K562 (cell line): ENCODE data around the gene E2F2. TPM values are rescaled to one million over a fixed set of nuclear protein-coding genes. Genes with fewer than 3 reads are reported as not detected.

ENCODE experiments used
- ATAC-seq: fragments of 200-7000 bp; cut with Tn5 transposase; 3 replicates; pipeline ENCODE4 v1.9.1; 2020; ENCODE audit warnings: moderate library complexity
- BruUV-seq: library from RNA; stranded (reverse); fragments of 400-500 nt; replicated peaks from 2 replicates; lab custom pipeline; 2021; lab: Mats Ljungman, UMichigan
- CTCF ChIA-PET: fragments of 300-600 bp; formaldehyde crosslinking; extraction: SDS; loops from one replicate; lab custom pipeline; 2021; ENCODE audit warnings: low intra/inter-chr PET ratio; lab: Yijun Ruan, JAX
- POLR2A ChIA-PET: fragments of 300-600, 350-650 bp; sonication (Branson Sonifier 250); formaldehyde crosslinking; extraction: SDS; loops from one replicate; lab custom pipeline; 2021; ENCODE audit warnings: antibody characterized with exemption, inconsistent platforms; lab: Yijun Ruan, JAX
- DNase-seq, 4 experiments: peaks; one replicate each; pipeline versions ENCODE4 v3.0.0 to v3.0.0-alpha.2; 2011 to 2018; ENCODE audit warnings: low spot score in 3 of 4, mixed read lengths in 3 of 4; ENCODE audit errors: extremely low read depth in 1 of 4
- FAIRE-seq: peaks from 2 replicates; lab custom pipeline; 2011; peaks lifted over from hg19 to GRCh38; lab: Jason Lieb, UNC
- H2AFZ ChIP-seq: 2 replicates; pipeline ENCODE4 v1.6.0; 2011; ENCODE audit warnings: low read depth, low read length, control low read depth, inconsistent platforms
- H3K27ac ChIP-seq: fragments of 200-600 bp; 3 replicates; pipeline ENCODE4 v1.8.0; 2011; ENCODE audit warnings: low read depth, mild to moderate bottlenecking, control low read depth, inconsistent platforms, low read length, moderate library complexity, mixed read lengths; ENCODE audit errors: extremely low read depth
- H3K27me3 ChIP-seq, 2 experiments: fragments of 300-600 bp in 1 of 2; 2 replicates in 1 of 2; 3 replicates in 1 of 2; pipeline versions ENCODE4 v1.6.0 to v1.8.0; 2011; ENCODE audit warnings: inconsistent platforms in 2 of 2, low read length in 2 of 2, mild to moderate bottlenecking in 1 of 2, mixed read lengths in 1 of 2, moderate library complexity in 1 of 2; ENCODE audit not compliant: control insufficient read depth in 2 of 2, insufficient read depth in 2 of 2
- H3K36me3 ChIP-seq: fragments of 300-600 bp; 3 replicates; pipeline ENCODE4 v1.8.0; 2011; ENCODE audit warnings: mild to moderate bottlenecking, low read length, inconsistent platforms; ENCODE audit not compliant: control insufficient read depth, insufficient read depth
- H3K4me1 ChIP-seq, 2 experiments: fragments of 200-600 bp in 1 of 2; replicated peaks in 1 of 2; 2 replicates in 1 of 2; 3 replicates in 1 of 2; pipeline versions ENCODE4 v1.5.1 to v1.8.0; 2011; ENCODE audit warnings: inconsistent platforms in 2 of 2, low read length in 2 of 2, mild to moderate bottlenecking in 1 of 2, mixed read lengths in 1 of 2, moderate library complexity in 1 of 2; ENCODE audit not compliant: control insufficient read depth in 2 of 2, insufficient read depth in 2 of 2
- H3K4me2 ChIP-seq: 2 replicates; pipeline ENCODE4 v1.6.1; 2011; ENCODE audit warnings: low read length, control low read depth, inconsistent platforms, mixed read lengths; ENCODE audit not compliant: insufficient read depth
- H3K4me3 ChIP-seq: fragments of 200-600 bp; sonication (generic), shearing (Covaris generic); 2 replicates; pipeline ENCODE4 v1.5.1; 2016; ENCODE audit warnings: control low read depth, inconsistent platforms
- H3K79me2 ChIP-seq: fragments of 200-600 bp; 3 replicates; pipeline ENCODE4 v1.8.0; 2011; ENCODE audit warnings: low read length, inconsistent platforms; ENCODE audit not compliant: control insufficient read depth, insufficient read depth
- H3K9ac ChIP-seq, 2 experiments: 2 replicates each; pipeline versions ENCODE4 v1.6.0 to v1.6.1; 2011; ENCODE audit warnings: low read depth in 2 of 2, low read length in 2 of 2, control low read depth in 1 of 2, inconsistent platforms in 1 of 2, mild to moderate bottlenecking in 1 of 2, mixed read lengths in 1 of 2; ENCODE audit not compliant: insufficient read depth in 1 of 2
- H3K9me1 ChIP-seq: one replicate; pipeline ENCODE4 v1.6.0; 2011; ENCODE audit warnings: inconsistent platforms, mild to moderate bottlenecking, low read length, moderate library complexity; ENCODE audit not compliant: control insufficient read depth, insufficient read depth
- H3K9me3 ChIP-seq: replicated peaks from 2 replicates; pipeline ENCODE4 v1.5.1; 2011; ENCODE audit warnings: low read depth, low read length, inconsistent platforms; ENCODE audit not compliant: control insufficient read depth, insufficient read depth
- H4K20me1 ChIP-seq: replicated peaks from 2 replicates; pipeline ENCODE4 v1.6.1; 2011; ENCODE audit warnings: low read length, inconsistent platforms, mixed read lengths; ENCODE audit not compliant: control insufficient read depth, insufficient read depth
- FOXK1 ChIP-seq: sonication (generic); formaldehyde crosslinking; IDR thresholded peaks from 2 replicates; pipeline ENCODE4 v1.8.0; 2022; ENCODE audit warnings: missing genetic modification reagents, mild to moderate bottlenecking, borderline replicate concordance
- GTF2F1 ChIP-seq: IDR thresholded peaks from 2 replicates; pipeline ENCODE4 v1.6.1; 2011; ENCODE audit warnings: low read depth, low read length, improper control_type of control experiment
- MAFF ChIP-seq: IDR thresholded peaks from 2 replicates; pipeline ENCODE4 v1.6.1; 2012; ENCODE audit warnings: low read length, improper control_type of control experiment
- NFE2 ChIP-seq: IDR thresholded peaks from 2 replicates; pipeline ENCODE4 v1.6.1; 2014; ENCODE audit warnings: antibody characterized with exemption, low read depth
- POLR2A ChIP-seq: fragments of 450-650 bp; conservative IDR thresholded peaks from 2 replicates; pipeline ENCODE4 v1.6.1; 2016
- RHOXF2B ChIP-seq: fragments of 250-450 bp; sonication (Bioruptor Pico); conservative IDR thresholded peaks from 2 replicates; pipeline ENCODE4 v1.5.1; 2021
- SIX5 ChIP-seq, 2 experiments: IDR thresholded peaks; 2 replicates each; pipeline ENCODE4 v1.6.1; 2011; ENCODE audit warnings: low read length in 2 of 2, borderline replicate concordance in 1 of 2, low read depth in 1 of 2, mild to moderate bottlenecking in 1 of 2, moderate library complexity in 1 of 2; ENCODE audit not compliant: insufficient read depth in 1 of 2
- STAT5B ChIP-seq: fragments of 250-450 bp; sonication (Bioruptor Pico); IDR thresholded peaks from 2 replicates; pipeline ENCODE4 v1.8.0; 2021; ENCODE audit warnings: mild to moderate bottlenecking, inconsistent platforms
- SUPT5H ChIP-seq: fragments of 450-650 bp; IDR thresholded peaks from 2 replicates; pipeline ENCODE4 v1.6.1; 2016
- TCF7L2 ChIP-seq: fragments of 150-350 bp; IDR thresholded peaks from 2 replicates; pipeline ENCODE4 v1.6.1; 2016; ENCODE audit warnings: low read depth, mild to moderate bottlenecking, low read length, moderate library complexity
- ZNF644 ChIP-seq: fragments of 200-800 bp; sonication (Bioruptor generic); IDR thresholded peaks from 2 replicates; pipeline ENCODE4 v1.6.1; 2016; ENCODE audit warnings: low read depth, missing genetic modification characterization, missing compliant biosample characterization
- ZSCAN29 ChIP-seq: fragments of 450-650 bp; IDR thresholded peaks from 2 replicates; pipeline ENCODE4 v1.6.1; 2017
- WGBS: fragments of 100-300 bp; shearing (Covaris generic); methylation state at CpG from one replicate; pipeline ENCODE4 v1.1.6; 2016; ENCODE audit warnings: low coverage, mixed read lengths; ENCODE audit not compliant: insufficient coverage; ENCODE audit errors: missing lambda C conversion rate; 5-methylcytosine and 5-hydroxymethylcytosine counted together
- in situ Hi-C: fragments of 300-500 bp; cut with MboI; formaldehyde crosslinking; loops from 4 replicates; pipeline ENCODE4 v1.15.0; 2018; ENCODE audit warnings: inconsistent platforms, mixed read lengths
- intact Hi-C: fragments of 100-400 bp; cut with micrococcal nuclease; formaldehyde crosslinking; loops from 2 replicates; pipeline ENCODE4 v1.14.2; 2022
- polyA plus RNA-seq, 8 experiments: library from polyadenylated mRNA; depleted of rRNA in 4 of 8; stranded (reverse) in 5 of 8; unstranded in 3 of 8; fragments of >200 nt; fragmentation: Nextera tagmentation in 2 of 8; fragmentation: Illumina TruSeq in 1 of 8; extraction: Ambion mirVana in 2 of 8; extraction: Trizol in 1 of 8; gene quantifications; 2 replicates each; pipeline versions ENCODE4 v1.2.1 to v1.2.3, GENCODE V29; 2011 to 2014; ENCODE audit warnings: inconsistent platforms in 1 of 8, missing spikeins in 1 of 8
- total RNA-seq, 7 experiments: library from RNA; depleted of rRNA in 6 of 7; stranded (reverse); fragments of >200 nt in 6 of 7; fragmentation: Illumina TruSeq in 2 of 7; extraction: Trizol in 2 of 7; gene quantifications; 2 replicates each; pipeline versions ENCODE4 v1.2.1 to v1.2.3, GENCODE V29; 2011 to 2021; ENCODE audit warnings: low replicate concordance in 1 of 7
- TF ChIP-seq, protein P1 (sequence below): sonication (generic); formaldehyde crosslinking; IDR thresholded peaks from 2 replicates; pipeline ENCODE4 v1.8.0; 2023; ENCODE audit warnings: missing genetic modification reagents, mild to moderate bottlenecking, borderline replicate concordance
- TF ChIP-seq, protein P2 (sequence below): fragments of 450-650 bp; IDR thresholded peaks from 2 replicates; pipeline ENCODE4 v1.6.1; 2017; ENCODE audit warnings: mild to moderate bottlenecking, moderate library complexity

The E2F2 gene
- total and polyA plus RNA-seq, 9 of the 15 experiments (the other 6 are each of a cell fraction or from before 2014, with no cell fraction given), result 3.1 to 25.3 (median 11.4) TPM

DNA sequence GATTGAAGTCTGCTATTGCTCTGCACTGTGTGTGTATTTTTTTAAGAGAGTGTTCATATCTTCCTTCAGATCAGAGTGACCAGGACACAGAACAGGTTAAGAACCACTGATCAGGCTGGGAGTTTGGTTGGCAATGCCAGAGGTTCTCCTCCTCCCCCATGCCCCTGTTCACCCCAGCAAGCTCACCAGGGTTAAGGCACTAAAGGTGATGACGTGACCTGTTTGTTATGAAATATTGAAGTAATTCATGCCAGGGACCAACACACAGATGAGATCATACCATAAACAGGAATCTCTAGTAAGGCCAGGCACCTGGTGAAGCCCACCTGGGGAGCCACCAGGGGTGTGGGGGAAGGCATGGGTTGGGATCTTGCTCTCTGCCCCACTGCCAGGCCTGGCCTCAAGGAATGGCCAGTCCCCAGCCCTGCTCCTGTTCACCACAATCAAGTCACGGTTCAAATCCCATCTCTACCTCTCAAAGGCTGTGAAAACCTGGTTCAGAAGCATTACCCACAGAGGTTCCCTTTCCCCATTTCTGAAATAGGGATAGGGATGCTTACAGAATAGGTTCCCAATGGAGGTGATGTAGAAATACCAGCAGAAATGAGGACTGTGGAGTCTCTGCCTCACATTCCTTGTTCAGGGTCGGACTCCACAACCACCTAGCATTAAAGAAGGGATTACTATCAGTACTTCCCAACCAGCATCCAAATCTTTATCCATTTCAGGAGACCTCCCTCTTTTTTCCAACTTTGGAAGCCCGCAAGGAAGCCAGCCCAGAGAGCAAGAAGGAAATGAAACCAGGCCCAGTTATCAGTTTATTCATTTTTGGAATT is 25.8 kb upstream of the E2F2 start (continued):
- TF ChIP-seq SUPT5H (peak; percentile 54), TCF7L2 (no peak), SIX5 (IDR thresholded peaks at IDR 0.05; ENCODE audit: borderline replicate concordance in 1 of 2, insufficient read depth in 1 of 2, low read depth in 1 of 2, low read length in 2 of 2) (no peak), FOXK1 (0 out of 2 replicates have a peak, but pooled peaks have one; percentile 26), RHOXF2B (0 out of 2 replicates have a peak, but pooled peaks have one; percentile 6), GTF2F1 (no peak)

DNA sequence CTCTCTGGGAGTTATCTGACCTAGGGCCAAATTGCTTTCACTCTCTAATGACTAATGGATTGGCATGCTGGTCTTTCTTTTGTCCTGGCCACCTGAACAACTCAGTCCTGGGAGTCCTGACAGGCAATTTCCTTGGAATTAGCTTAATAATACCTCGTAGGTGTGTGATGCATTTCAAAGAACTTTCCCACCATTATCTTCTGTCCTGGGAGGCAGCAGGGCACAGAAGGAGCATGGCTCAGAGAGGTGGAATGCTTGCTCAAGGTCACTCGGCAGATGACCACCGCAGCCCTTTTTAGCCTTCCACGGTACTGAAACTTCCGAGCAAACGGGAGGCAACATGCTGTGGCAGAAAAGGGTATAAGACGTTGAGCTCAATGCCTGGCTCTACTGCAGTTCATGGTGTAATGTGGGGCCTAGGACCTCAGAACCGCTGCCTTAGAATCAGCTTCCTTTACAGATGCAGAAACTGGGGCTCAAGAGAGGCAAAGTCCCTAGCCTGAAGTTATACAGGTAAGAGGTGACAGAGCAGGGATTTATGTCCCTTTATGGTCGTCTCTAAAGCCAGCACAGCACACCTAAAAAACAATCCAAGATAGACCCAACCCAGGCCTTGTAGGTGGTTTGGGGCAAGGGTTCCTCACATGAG is 25.1 kb upstream of the E2F2 start:
- POLR2A ChIA-PET, result interaction anchor here (0.5 to 2.2 kb wide), 9 partner anchors 12 to 251 kb away, joined by 3 to 8 read pairs (median 3); partner anchors contain the start of gene PITHD1
- WGBS, result 42% methylated on average over 9 of the region's 9 CpGs
- peaks cover 19% of the 10 kb centered on the region for H3K36me3 ChIP-seq
- H4K20me1 ChIP-seq, result no peaks in the 10 kb centered on the region
- H3K4me1 ChIP-seq, result peaks cover 54 to 62% of the 10 kb centered on the region in 2 experiments
- in situ Hi-C loops, result no loop called here
- FAIRE-seq (peak; percentile 66), ATAC-seq (no peak), DNase-seq (no peak)
- peak overlapping the region; percentile 70 for H3K27ac ChIP-seq
- H3K79me2 ChIP-seq, result peaks cover 41% of the 10 kb centered on the region
- no peak overlapping the region for H3K4me3 ChIP-seq
- H3K9me3 ChIP-seq, result no peaks in the 10 kb centered on the region
- H2AFZ ChIP-seq, result peak overlapping the region; percentile 46
- intact Hi-C loops, result loop anchor here (5.0 kb wide), 2 partner anchors 41 to 186 kb away; partner anchors contain the start of gene ELOA
- peak overlapping the region; percentile 75 for H3K4me2 ChIP-seq
- CTCF ChIA-PET, result no interaction called here
- no TSS peak for BruUV-seq
- peak overlapping the region; percentile 70 to 82; a peak in 3 of 4 replicates for H3K9ac ChIP-seq
- H3K27me3 ChIP-seq, result no peaks in the 10 kb centered on the region
- H3K9me1 ChIP-seq, result no peaks in the 10 kb centered on the region
- TF ChIP-seq STAT5B (CRISPR knock-in tag), result no peak
- TF ChIP-seq, protein P1, sequence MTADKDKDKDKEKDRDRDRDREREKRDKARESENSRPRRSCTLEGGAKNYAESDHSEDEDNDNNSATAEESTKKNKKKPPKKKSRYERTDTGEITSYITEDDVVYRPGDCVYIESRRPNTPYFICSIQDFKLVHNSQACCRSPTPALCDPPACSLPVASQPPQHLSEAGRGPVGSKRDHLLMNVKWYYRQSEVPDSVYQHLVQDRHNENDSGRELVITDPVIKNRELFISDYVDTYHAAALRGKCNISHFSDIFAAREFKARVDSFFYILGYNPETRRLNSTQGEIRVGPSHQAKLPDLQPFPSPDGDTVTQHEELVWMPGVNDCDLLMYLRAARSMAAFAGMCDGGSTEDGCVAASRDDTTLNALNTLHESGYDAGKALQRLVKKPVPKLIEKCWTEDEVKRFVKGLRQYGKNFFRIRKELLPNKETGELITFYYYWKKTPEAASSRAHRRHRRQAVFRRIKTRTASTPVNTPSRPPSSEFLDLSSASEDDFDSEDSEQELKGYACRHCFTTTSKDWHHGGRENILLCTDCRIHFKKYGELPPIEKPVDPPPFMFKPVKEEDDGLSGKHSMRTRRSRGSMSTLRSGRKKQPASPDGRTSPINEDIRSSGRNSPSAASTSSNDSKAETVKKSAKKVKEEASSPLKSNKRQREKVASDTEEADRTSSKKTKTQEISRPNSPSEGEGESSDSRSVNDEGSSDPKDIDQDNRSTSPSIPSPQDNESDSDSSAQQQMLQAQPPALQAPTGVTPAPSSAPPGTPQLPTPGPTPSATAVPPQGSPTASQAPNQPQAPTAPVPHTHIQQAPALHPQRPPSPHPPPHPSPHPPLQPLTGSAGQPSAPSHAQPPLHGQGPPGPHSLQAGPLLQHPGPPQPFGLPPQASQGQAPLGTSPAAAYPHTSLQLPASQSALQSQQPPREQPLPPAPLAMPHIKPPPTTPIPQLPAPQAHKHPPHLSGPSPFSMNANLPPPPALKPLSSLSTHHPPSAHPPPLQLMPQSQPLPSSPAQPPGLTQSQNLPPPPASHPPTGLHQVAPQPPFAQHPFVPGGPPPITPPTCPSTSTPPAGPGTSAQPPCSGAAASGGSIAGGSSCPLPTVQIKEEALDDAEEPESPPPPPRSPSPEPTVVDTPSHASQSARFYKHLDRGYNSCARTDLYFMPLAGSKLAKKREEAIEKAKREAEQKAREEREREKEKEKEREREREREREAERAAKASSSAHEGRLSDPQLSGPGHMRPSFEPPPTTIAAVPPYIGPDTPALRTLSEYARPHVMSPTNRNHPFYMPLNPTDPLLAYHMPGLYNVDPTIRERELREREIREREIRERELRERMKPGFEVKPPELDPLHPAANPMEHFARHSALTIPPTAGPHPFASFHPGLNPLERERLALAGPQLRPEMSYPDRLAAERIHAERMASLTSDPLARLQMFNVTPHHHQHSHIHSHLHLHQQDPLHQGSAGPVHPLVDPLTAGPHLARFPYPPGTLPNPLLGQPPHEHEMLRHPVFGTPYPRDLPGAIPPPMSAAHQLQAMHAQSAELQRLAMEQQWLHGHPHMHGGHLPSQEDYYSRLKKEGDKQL (CRISPR knock-in tag), result no peak
- no peak for TF ChIP-seq ZSCAN29
- no peak for TF ChIP-seq POLR2A
- TF ChIP-seq ZNF644 (tag), result no peak
- TF ChIP-seq NFE2, result no peak
- TF ChIP-seq, protein P2, sequence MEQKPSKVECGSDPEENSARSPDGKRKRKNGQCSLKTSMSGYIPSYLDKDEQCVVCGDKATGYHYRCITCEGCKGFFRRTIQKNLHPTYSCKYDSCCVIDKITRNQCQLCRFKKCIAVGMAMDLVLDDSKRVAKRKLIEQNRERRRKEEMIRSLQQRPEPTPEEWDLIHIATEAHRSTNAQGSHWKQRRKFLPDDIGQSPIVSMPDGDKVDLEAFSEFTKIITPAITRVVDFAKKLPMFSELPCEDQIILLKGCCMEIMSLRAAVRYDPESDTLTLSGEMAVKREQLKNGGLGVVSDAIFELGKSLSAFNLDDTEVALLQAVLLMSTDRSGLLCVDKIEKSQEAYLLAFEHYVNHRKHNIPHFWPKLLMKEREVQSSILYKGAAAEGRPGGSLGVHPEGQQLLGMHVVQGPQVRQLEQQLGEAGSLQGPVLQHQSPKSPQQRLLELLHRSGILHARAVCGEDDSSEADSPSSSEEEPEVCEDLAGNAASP, result no peak
- no peak for TF ChIP-seq MAFF
